GM21390 (cell line): ENCODE results near the gene PHLDB3.
A peak's percentile ranks its signal among the peaks of the same experiment; 100 is the strongest.
"Not testable (repeated sequence)": the region's sequence is repeated elsewhere in the genome, so short reads cannot be mapped to it uniquely, and the experiment has no call there.

Experiments used
- ATAC-seq: cut with Tn5 transposase; IDR thresholded peaks from one replicate; pipeline ENCODE4 v1.9.1; 2021; ENCODE audit not compliant: unreplicated experiment

Gene PHLDB3

DNA sequence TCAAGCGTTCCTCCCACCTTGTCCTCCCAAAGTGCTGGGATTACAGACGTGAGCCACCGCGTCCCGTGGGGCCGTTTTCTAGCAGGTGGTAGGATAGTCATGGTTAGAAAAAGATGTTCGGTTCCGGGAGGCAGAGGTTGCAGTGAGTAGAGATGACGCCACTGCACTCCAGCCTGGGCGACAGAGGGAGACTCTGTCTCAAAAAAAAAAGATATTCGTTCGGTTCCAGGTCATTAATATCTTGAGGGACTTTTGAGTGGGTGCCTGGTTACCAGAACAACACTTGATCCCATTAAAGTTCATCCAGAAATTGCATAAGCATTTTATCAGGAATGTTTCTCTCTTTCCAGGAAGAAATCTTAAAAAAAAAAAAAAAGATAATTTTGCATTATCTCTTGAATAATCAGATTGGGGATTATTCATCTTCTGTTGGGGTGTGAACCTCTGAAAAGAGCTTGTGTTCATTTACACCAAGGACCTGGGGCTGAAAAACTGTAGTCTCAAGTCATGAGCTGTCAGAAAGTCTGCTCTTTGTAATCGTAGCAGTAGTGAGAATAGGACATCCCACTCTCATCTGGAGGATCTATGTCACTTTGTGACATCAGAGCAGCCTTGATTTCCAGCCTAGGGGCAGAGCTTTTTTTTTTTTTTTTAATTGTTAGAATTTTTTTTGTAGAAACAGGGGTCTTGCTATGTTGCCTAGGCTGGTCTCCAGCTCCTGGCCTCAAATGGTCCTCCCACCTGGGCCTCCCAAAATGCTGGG is 23.5 kb upstream of the PHLDB3 start:
- ATAC-seq: no peak

GRCh38 chr19:43526884-43527859 is 22.6 kb upstream of the PHLDB3 start, which contains the start of gene ETHE1:
Gene ETHE1, minus strand, starts transcription at chr19:43527201. Its CDS starts 24 bp downstream, at chr19:43527177.
- peak; percentile 74 for ATAC-seq

- ATAC-seq: no peak
These were observed 21.6 kb upstream of the PHLDB3 start for GRCh38 chr19:43525836-43526771.

- ATAC-seq: no peak
These were observed 20.6 kb upstream of the PHLDB3 start for GRCh38 chr19:43524922-43525835.

DNA sequence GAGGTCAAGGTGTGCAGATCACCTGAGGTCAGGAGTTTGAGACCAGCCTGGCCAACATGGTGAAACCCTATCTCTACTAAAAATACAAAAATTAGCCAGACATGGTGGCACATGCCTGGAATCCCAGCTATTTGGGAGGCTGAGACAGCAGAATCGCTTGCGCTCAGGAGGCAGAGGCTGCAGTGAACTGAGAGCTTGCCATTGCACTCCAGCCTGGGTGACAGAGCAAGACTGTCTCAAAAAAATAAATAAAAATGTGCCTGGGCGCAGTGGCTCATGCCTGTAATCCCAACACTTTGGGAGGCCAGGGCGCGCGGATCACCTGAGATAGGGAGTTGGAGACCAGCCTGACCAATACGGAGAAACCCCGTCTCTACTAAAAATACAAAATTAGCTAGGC is 19.1 kb upstream of the PHLDB3 start:
- ATAC-seq: not testable (repeated sequence)

DNA sequence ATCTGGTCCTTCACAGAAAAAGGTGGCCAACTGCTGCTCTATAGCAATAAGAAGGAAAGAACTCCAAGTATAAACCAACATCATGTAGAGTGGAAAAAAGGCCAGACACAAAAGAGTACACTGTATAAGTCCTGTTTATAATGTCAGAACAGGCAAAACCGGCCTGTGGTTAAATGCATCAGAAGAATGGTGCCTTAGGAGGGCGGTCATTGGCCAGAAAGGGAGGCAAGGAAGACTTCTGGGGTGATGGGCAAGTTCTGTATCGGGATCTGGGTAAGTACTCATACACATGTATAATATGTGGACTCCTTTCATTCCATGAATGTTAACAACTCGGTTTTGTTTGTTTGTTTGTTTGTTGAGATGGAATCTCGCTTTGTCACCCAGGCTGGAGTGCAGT is 18.4 kb upstream of the PHLDB3 start:
- no peak for ATAC-seq

GRCh38 chr19:43519436-43520088 is 15.0 kb upstream of the PHLDB3 start:
- ATAC-seq: no peak

DNA sequence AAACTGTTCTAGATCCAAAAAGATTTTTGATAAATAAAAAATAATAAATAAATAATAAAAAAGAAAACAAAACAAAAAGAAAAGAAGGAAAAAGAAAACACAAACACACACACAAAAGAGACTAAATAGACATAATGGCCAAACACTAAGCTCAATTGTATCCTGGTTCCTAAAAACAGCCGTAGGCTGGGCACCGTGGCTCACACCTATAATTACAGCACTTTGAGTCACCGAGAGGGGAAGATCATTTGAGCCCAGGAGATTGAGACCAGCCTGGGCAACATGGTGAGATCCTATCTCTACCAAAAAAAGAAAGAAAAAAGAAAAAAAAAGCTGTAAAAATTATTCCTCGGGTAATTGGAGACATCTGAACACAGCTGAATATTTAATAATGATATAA is 13.5 kb upstream of the PHLDB3 start:
- ATAC-seq: no peak

GRCh38 chr19:43512399-43512798 is 7.9 kb upstream of the PHLDB3 start:
- ATAC-seq: not testable (repeated sequence)

- no peak for ATAC-seq
These were observed 6.8 kb upstream of the PHLDB3 start for GRCh38 chr19:43511324-43511723.

GRCh38 chr19:43510713-43511112 is 6.2 kb upstream of the PHLDB3 start:
- no peak for ATAC-seq

GRCh38 chr19:43507880-43508279 is 3.3 kb upstream of the PHLDB3 start:
- ATAC-seq: no peak

GRCh38 chr19:43506629-43507028 is 2.1 kb upstream of the PHLDB3 start:
- ATAC-seq: no peak

DNA sequence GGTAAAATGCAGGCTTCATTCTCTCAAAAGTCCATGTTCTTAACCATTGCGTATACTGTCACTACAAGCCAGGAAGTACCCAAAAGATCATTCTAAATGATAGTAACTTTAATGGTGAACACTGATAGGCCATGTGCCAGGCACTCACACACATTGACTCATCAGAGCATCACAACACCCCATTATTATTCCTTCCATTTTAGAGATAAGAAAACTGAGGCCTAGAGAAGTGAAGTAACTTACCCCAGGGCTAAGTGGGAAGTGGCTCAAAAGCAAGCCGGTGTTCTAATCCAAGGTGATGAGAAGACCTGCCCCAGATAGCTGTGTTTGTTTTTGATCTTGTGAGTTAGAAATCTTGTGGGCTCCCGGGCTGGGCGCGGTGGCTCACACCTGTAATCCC is 1.4 kb upstream of the PHLDB3 start:
- ATAC-seq: no peak

DNA sequence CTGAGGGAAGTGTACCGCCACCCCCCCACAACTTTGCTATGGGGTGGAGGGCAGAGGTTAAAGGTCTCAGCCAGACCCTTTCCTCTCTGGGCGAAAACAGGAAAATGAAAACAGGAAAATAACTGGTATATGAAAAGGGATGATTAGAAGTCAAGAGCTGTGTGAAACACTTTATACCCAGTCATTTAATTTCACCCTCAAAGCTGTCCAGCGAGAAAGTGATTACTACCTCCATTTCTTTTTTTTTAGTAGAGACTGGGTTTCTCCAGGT is 575 bp upstream of the PHLDB3 start:
- ATAC-seq: no peak

DNA sequence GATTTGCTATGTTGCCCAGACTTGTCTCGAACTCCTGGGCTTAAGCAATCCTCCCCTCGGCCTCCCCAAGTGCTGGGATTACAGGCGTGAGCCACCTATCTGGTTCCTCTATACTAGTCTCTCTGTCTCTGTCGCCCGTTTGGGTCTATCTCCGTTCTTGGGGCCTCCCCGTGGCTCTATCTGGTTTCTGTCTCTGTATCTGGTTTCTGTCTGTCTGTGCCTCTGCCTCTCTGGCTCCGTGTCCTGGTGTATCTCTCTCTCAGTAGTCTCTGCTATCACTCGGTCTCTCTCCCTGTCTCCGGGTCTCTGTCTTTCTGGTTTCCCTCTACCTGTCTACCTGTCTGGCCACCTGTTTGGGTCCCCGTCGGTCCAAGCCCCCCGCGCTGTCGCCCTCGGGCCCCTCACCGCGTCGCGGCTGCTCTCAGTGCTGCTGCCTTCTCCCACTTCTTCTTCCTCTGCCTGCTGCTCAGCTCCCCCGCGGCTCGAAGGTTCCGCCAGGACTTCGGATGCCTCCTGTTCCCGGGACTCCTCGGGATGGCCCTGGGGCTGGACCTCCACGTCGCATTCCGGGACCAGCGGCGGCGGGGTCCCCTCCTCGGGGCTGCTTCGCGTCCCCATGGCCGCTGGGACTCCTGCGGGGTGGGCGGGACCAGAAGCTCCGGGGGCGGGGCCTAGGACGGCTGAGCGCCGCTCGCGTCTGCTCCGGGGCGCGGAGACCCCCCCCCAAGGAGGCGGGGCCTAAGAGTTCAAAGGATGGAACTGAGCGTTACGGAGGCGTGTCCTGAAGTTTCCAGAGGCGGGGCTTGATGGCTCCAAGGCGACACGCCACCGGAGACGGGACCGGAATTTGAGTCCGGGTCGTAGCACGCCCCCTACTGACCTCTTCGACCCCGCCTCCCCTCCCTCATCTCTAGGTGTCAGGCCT is 783 bp downstream of the PHLDB3 start:
- peak; percentile 85 for ATAC-seq

DNA sequence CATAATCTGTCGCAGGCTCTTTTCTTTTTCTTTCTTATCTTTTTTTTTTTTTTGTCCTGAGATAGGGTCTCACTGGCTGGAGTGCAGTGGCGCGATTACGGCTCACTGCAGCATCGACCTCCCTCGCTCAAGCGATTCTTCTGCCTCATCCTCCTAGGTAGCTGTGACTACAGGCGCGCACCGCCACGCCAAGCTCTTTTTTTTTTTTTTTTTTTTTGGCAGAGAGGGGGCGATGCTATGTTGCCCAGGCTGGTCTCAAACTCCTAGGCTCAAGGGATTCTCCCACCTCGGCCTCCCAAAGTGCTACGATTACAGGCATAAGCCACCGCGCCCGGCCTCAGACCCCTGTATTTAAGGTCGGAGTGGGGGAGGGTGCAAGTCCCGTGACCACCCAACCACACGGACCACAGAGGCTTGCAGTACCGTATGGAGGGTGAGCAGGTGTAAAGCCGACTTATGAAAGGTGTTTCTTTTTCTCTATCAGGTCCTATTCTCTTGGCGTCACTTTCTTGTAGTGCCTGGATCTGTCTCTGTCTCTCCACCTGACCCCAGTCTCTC is 2.0 kb downstream of the PHLDB3 start:
- ATAC-seq: no peak
